Mammary epithelial cell (primary cell): ENCODE results near the gene USP44.

Experiments used
- EZH2 ChIP-seq: IDR thresholded peaks from 2 replicates; pipeline ENCODE4 v1.6.1; 2012; ENCODE audit warnings: low read length, inconsistent platforms, borderline replicate concordance
- TF ChIP-seq, protein P1 (sequence below), 2 donors: IDR thresholded peaks in 1 of 2; conservative IDR thresholded peaks in 1 of 2; 2 replicates each; pipeline ENCODE4 v1.5.1; 2011 to 2012; ENCODE audit warnings: inconsistent platforms in 2 of 2, low read length in 2 of 2, mild to moderate bottlenecking in 2 of 2, control low read depth in 1 of 2, low read depth in 1 of 2; ENCODE audit not compliant: insufficient read depth in 1 of 2; ENCODE audit errors: extremely low read depth in 1 of 2

DNA sequence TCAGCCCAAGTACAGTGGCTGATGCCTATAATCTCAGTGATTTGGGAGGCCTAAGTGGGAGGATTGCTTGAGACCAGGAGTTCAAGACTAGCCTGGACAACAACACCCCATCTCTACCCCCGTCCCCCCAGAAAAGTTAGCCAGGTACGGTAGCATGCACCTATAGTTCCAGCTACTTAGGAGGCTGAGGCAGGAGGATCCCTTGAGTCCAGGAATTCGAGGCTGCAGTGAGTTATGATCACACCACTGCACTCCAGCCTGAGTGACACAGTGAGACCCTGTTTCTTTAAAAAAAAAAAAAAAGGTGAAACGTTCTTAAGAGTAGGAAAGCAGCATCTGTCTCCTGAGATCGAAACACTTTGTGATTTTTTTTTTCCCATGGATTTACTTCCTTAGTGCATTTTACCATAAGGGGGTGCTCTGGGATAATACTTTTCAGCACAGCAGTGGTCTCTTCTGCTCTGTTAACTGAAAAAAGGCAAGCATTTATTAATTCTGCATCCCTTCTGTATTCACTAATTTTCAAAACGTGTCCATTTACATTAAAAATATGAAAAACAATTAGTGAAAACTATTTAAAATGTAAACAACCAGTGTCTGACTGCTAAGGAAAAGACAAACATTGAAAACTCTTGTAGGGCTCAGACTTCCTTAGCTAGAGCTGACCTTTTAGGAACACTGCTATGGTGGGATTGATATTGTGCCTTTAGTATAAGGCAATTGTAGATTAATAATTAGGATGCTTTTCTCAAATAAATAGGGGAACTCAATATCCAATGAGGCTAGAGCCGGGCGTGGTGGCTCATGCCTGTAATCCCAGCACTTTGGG lies 31.2 kb upstream of the USP44 start:
- TF ChIP-seq, protein P1, sequence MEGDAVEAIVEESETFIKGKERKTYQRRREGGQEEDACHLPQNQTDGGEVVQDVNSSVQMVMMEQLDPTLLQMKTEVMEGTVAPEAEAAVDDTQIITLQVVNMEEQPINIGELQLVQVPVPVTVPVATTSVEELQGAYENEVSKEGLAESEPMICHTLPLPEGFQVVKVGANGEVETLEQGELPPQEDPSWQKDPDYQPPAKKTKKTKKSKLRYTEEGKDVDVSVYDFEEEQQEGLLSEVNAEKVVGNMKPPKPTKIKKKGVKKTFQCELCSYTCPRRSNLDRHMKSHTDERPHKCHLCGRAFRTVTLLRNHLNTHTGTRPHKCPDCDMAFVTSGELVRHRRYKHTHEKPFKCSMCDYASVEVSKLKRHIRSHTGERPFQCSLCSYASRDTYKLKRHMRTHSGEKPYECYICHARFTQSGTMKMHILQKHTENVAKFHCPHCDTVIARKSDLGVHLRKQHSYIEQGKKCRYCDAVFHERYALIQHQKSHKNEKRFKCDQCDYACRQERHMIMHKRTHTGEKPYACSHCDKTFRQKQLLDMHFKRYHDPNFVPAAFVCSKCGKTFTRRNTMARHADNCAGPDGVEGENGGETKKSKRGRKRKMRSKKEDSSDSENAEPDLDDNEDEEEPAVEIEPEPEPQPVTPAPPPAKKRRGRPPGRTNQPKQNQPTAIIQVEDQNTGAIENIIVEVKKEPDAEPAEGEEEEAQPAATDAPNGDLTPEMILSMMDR (conservative IDR thresholded peaks at IDR 0.05 in 1 of 2, IDR thresholded peaks at IDR 0.05 in 1 of 2; ENCODE audit: extremely low read depth in 1 of 2, insufficient read depth in 1 of 2, low read depth in 1 of 2, low read length in 2 of 2), result peak; percentile 45 to 53
- TF ChIP-seq EZH2, result no peak
